Stomach (tissue), 4 donors: ENCODE measurements around the gene PSTPIP1.
A peak's percentile ranks its signal among the peaks of the same experiment; 100 is the strongest.

ENCODE experiments used
- EP300 ChIP-seq: sonication (generic); formaldehyde crosslinking; IDR thresholded peaks from one replicate; pipeline ENCODE4 v1.6.1; 2017; ENCODE audit warnings: antibody characterized with exemption
- POLR2A ChIP-seq, 4 donors: fragments of 450-650 bp; IDR thresholded peaks; one replicate each; pipeline ENCODE4 v1.6.1; 2016; ENCODE audit warnings: antibody characterized with exemption in 4 of 4, control low read depth in 2 of 4, mild to moderate bottlenecking in 1 of 4, moderate library complexity in 1 of 4
- POLR2AphosphoS5 ChIP-seq, 3 donors: sonication (generic); formaldehyde crosslinking; IDR thresholded peaks; one replicate each; pipeline ENCODE4 v1.6.1; 2016; ENCODE audit warnings: antibody characterized with exemption in 3 of 3
- TF ChIP-seq, protein P1 (sequence below), 7 experiments: fragments of 450-650 bp in 4 of 7; fragments of 200-600 bp in 3 of 7; sonication (generic) in 3 of 7; IDR thresholded peaks; one replicate each; pipeline ENCODE4 v1.5.1; 2016 to 2019; ENCODE audit warnings: antibody characterized with exemption in 7 of 7, control low read depth in 2 of 7, mild to moderate bottlenecking in 1 of 7

DNA sequence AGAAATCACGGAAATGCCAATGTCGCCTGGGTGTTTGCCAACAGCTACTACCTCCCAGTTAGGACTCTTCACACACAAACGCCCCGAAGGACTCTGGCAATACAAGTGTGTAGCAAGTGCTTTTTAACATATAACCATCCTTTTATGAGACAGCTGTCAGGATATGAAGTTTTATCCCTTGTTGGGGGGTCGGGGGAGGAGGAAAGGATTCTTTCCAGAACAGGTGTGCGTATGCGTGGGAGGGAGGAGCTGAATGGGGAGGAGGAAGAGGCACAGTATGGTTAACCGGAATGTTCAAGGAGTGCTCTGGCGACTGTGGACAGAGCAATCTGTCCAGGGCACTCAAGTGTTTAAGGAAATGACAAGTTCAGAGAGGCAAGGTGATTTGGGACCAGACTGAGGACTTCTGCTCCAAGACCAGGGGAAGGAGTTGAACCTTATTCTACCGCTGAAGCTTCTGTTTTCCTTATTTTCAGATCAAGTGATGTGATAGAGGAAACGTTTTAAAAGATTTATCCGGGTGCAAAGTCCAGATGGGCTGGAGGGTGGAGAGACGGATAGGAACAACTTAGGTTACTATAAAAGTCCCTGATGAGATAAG, 74.7 kb downstream of the PSTPIP1 start:
- TF ChIP-seq POLR2AphosphoS5 (IDR thresholded peaks at IDR 0.05): peak in 2 of 3 donors; percentile 21 to 56
- TF ChIP-seq, protein P1, sequence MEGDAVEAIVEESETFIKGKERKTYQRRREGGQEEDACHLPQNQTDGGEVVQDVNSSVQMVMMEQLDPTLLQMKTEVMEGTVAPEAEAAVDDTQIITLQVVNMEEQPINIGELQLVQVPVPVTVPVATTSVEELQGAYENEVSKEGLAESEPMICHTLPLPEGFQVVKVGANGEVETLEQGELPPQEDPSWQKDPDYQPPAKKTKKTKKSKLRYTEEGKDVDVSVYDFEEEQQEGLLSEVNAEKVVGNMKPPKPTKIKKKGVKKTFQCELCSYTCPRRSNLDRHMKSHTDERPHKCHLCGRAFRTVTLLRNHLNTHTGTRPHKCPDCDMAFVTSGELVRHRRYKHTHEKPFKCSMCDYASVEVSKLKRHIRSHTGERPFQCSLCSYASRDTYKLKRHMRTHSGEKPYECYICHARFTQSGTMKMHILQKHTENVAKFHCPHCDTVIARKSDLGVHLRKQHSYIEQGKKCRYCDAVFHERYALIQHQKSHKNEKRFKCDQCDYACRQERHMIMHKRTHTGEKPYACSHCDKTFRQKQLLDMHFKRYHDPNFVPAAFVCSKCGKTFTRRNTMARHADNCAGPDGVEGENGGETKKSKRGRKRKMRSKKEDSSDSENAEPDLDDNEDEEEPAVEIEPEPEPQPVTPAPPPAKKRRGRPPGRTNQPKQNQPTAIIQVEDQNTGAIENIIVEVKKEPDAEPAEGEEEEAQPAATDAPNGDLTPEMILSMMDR (IDR thresholded peaks at IDR 0.05): no peak
- no peak for TF ChIP-seq POLR2A (IDR thresholded peaks at IDR 0.05)
- no peak for TF ChIP-seq EP300
